Natural killer cell (primary cell): ENCODE results near the gene LRRN2. TPM values are rescaled to one million over a fixed set of nuclear protein-coding genes. Genes with fewer than 3 reads are reported as not detected.

Source experiments
- ATAC-seq, 3 donors: fragments of 150-1000 bp in 2 of 3; fragments of 200-7000 bp in 1 of 3; cut with Tn5 transposase; 1 replicate in 1 of 3; 2 replicates in 2 of 3; pipeline ENCODE4 v1.10.0; 2021; ENCODE audit warnings: mild to moderate bottlenecking in 2 of 3, moderate library complexity in 2 of 3
- DNase-seq, 2 donors: peaks; one replicate each; pipeline versions ENCODE4 v3.0.0 to v3.0.0-alpha.2; 2013 to 2021; ENCODE audit warnings: mixed read lengths in 1 of 2
- H3K27ac ChIP-seq: one replicate; pipeline ENCODE4 v1.5.1; 2013; ENCODE audit warnings: mild to moderate bottlenecking, low read length
- H3K27me3 ChIP-seq: one replicate; pipeline ENCODE4 v1.6.1; 2013; ENCODE audit warnings: low read length; ENCODE audit not compliant: control insufficient read depth, insufficient read depth
- H3K36me3 ChIP-seq: one replicate; pipeline ENCODE4 v1.6.1; 2013; ENCODE audit warnings: low read length; ENCODE audit not compliant: control insufficient read depth, insufficient read depth
- H3K4me1 ChIP-seq: one replicate; pipeline ENCODE4 v1.6.1; 2013; ENCODE audit warnings: low read length; ENCODE audit not compliant: control insufficient read depth, insufficient read depth
- H3K4me3 ChIP-seq: one replicate; pipeline ENCODE4 v1.5.1; 2013; ENCODE audit warnings: low read length
- H3K9me3 ChIP-seq: one replicate; pipeline ENCODE4 v1.6.1; 2013; ENCODE audit warnings: low read length; ENCODE audit not compliant: control insufficient read depth, insufficient read depth
- H3K27ac Mint-ChIP-seq, 2 donors: one replicate each; pipeline ENCODE4 v1.8.0; 2022; ENCODE audit warnings: mild to moderate bottlenecking in 2 of 2, mixed read lengths in 2 of 2, moderate library complexity in 1 of 2
- H3K27me3 Mint-ChIP-seq, 2 donors: one replicate each; pipeline ENCODE4 v1.8.0; 2022; ENCODE audit warnings: low read depth in 2 of 2, mixed read lengths in 2 of 2
- H3K36me3 Mint-ChIP-seq: one replicate; pipeline ENCODE4 v1.8.0; 2022; ENCODE audit warnings: mixed read lengths
- H3K4me1 Mint-ChIP-seq, 2 donors: one replicate each; pipeline ENCODE4 v1.8.0; 2022; ENCODE audit warnings: mixed read lengths in 2 of 2
- H3K4me3 Mint-ChIP-seq: one replicate; pipeline ENCODE4 v1.8.0; 2022; ENCODE audit warnings: mild to moderate bottlenecking, moderate library complexity, mixed read lengths
- H3K9me3 Mint-ChIP-seq, 2 donors: one replicate each; pipeline ENCODE4 v1.8.0; 2022; ENCODE audit warnings: mixed read lengths in 2 of 2
- WGBS: methylation state at CpG from one replicate; pipeline ENCODE4 v1.1.7; 2013; ENCODE audit warnings: missing lambda C conversion rate; ENCODE audit not compliant: insufficient coverage; 5-methylcytosine and 5-hydroxymethylcytosine counted together
- intact Hi-C: fragments of 100-400 bp; cut with micrococcal nuclease; formaldehyde crosslinking; loops from one replicate; pipeline ENCODE4 v1.14.2; 2022
- total RNA-seq, 4 donors: library from RNA; stranded (reverse); fragments of 120-200 nt in 1 of 4; gene quantifications; one replicate each; pipeline versions ENCODE4 v1.2.3 to v1.2.4, GENCODE V29; 2013 to 2022
- TF ChIP-seq, protein P1 (sequence below): fragments of 200-600 bp; IDR thresholded peaks from one replicate; pipeline ENCODE4 v1.8.0; 2022; ENCODE audit warnings: antibody characterized with exemption

LRRN2 gene
- total RNA-seq, 3 donors from 2014 or later (not counting 1 experiment from before 2014, with no cell fraction given) = 0.10 to 0.27 TPM; not detected in 1

DNA sequence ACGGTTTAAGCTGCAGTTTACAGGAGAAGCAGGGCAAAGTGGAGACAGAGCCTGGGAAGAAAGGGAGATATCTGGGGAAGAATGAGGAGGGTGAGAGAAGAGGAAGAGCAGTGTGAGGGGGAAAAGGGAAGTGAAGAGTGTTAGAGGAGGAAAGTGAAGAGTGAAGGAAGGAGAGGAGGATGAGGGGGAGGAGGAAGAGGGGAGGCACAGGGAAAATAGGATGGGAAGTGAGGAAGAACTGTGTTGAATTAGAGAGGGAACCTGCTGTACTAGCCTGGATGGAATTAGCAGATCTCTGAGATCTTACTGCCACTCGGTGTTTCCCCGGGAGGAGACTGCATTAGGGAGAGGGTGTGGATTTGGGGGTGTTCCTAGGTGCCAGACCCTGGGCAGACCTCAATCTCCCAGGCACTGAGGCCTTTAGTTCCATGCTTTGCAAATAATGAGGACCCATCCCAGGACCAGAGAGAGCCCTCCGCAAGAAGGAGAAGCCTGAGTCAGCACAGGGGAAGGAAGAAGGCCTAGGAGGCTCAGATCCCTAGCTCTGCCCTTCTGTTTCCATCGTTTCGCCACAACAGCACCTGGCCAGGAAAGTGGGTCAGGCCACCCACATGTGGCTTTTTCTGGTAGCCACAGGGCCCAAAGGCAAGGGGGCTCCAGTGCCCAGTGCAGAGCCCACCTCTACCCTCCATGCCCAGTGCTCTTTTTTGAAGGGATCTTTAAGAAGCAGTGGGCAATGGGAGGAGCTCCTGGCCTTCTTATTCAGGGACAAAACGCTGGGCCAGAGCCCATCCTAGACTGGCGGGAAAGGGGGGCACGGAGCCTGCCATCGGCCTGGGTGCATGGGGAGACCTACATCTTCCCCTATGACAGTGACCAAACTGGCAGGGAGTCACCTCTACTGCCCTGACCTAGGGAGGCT is 2.0 kb downstream of the LRRN2 start:
- Histone ChIP-seq H3K4me3 (no peak overlapping the region), H3K9me3 (no peaks in the 10 kb centered on the region), H3K4me1 (peaks cover 15% of the 10 kb centered on the region), H3K27ac (no peak overlapping the region), H3K36me3 (no peaks in the 10 kb centered on the region), H3K27me3 (peaks cover 12% of the 10 kb centered on the region)
- Mint-ChIP-seq H3K9me3 (no peaks in the 10 kb centered on the region), H3K4me3 (no peak overlapping the region), H3K27me3 (peaks cover 32 to 35% of the 10 kb centered on the region in 2 donors), H3K4me1 (peaks cover 5 to 18% of the 10 kb centered on the region in 2 donors), H3K36me3 (no peaks in the 10 kb centered on the region), H3K27ac (no peak overlapping the region)
- DNase-seq (no peak), ATAC-seq (no peak)
- TF ChIP-seq, protein P1, sequence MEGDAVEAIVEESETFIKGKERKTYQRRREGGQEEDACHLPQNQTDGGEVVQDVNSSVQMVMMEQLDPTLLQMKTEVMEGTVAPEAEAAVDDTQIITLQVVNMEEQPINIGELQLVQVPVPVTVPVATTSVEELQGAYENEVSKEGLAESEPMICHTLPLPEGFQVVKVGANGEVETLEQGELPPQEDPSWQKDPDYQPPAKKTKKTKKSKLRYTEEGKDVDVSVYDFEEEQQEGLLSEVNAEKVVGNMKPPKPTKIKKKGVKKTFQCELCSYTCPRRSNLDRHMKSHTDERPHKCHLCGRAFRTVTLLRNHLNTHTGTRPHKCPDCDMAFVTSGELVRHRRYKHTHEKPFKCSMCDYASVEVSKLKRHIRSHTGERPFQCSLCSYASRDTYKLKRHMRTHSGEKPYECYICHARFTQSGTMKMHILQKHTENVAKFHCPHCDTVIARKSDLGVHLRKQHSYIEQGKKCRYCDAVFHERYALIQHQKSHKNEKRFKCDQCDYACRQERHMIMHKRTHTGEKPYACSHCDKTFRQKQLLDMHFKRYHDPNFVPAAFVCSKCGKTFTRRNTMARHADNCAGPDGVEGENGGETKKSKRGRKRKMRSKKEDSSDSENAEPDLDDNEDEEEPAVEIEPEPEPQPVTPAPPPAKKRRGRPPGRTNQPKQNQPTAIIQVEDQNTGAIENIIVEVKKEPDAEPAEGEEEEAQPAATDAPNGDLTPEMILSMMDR = no peak
- intact Hi-C loops = no loop called here
- 60% methylated on average over 10 of the region's 10 CpGs for WGBS

DNA sequence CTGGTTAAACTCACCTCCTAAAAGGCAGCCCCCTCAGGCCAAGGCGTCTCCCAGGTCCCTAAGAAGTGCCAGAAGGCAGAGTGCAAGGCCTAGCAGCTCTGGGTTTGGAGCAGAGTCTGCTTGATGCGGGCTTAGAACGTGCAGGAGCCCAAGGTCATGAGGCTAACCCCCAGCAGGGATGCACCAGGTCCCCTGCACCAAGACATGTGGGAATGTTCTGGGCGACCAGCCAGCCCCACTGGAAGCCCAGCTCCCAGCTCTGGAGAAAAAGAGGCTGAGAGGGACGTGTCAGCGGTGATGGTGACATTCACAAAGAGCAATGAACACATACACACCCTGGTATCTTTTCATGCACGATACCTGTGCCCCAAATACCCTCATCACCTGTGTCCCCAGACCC is 5.1 kb downstream of the LRRN2 start:
- no peaks in the 10 kb centered on the region for H3K9me3 ChIP-seq
- 84% methylated on average over 7 of the region's 7 CpGs for WGBS
- peaks cover 13% of the 10 kb centered on the region for H3K4me1 ChIP-seq
- intact Hi-C loops = no loop called here
- no peak for DNase-seq
- no peak for ATAC-seq
- H3K4me1 Mint-ChIP-seq = peaks cover 5 to 13% of the 10 kb centered on the region in 2 donors
- no peak overlapping the region for H3K27ac Mint-ChIP-seq
- peaks cover 15 to 17% of the 10 kb centered on the region in 2 donors for H3K27me3 Mint-ChIP-seq
- H3K27ac ChIP-seq = no peak overlapping the region
- H3K4me3 ChIP-seq = no peak overlapping the region
- TF ChIP-seq, protein P1 = no peak
- H3K27me3 ChIP-seq = peaks cover 5% of the 10 kb centered on the region
- H3K4me3 Mint-ChIP-seq = no peak overlapping the region
- H3K36me3 ChIP-seq = no peaks in the 10 kb centered on the region
- no peaks in the 10 kb centered on the region for H3K36me3 Mint-ChIP-seq
- no peaks in the 10 kb centered on the region for H3K9me3 Mint-ChIP-seq

DNA sequence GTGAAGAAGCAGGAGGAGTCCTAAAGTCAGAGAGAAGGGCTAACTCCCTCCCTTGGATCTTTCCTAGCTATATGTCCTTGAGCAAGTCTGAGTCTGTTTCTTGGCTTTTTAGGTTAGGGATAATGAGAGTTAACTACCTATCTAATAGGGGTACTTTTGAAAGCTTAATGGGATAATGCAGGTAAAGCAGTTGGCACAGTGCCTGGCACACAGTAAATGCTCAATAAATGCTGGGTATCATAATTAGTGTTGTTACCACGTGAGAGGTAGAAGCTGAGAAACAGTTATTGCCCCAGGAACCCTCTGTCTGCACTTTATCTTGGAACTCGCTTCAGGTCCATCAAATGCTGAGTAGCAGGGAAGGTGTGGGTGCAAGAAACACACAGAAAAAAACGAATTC is 5.5 kb downstream of the LRRN2 start:
- no peaks in the 10 kb centered on the region for H3K9me3 ChIP-seq
- H3K36me3 ChIP-seq = no peaks in the 10 kb centered on the region
- ATAC-seq (no peak), DNase-seq (no peak)
- peaks cover 5% of the 10 kb centered on the region for H3K27me3 ChIP-seq
- Mint-ChIP-seq H3K9me3 (no peaks in the 10 kb centered on the region), H3K4me3 (no peak overlapping the region), H3K4me1 (peaks cover 5 to 13% of the 10 kb centered on the region in 2 donors), H3K27ac (no peak overlapping the region), H3K27me3 (peaks cover 15 to 17% of the 10 kb centered on the region in 2 donors), H3K36me3 (no peaks in the 10 kb centered on the region)
- no peak overlapping the region for H3K4me3 ChIP-seq
- intact Hi-C loops = no loop called here
- no peak overlapping the region for H3K27ac ChIP-seq
- WGBS = 56% methylated on average over 2 of the region's 3 CpGs
- peaks cover 13% of the 10 kb centered on the region for H3K4me1 ChIP-seq
- TF ChIP-seq, protein P1 = no peak
